GM18868 (cell line): ENCODE results near the gene MALRD1.
"Not testable (repeated sequence)": the region's sequence is repeated elsewhere in the genome, so short reads cannot be mapped to it uniquely, and the experiment has no call there.

Experiments used
- ATAC-seq: cut with Tn5 transposase; IDR thresholded peaks from one replicate; pipeline ENCODE4 v1.9.1; 2021; ENCODE audit warnings: mild to moderate bottlenecking, moderate library complexity; ENCODE audit not compliant: unreplicated experiment

MALRD1 gene

GRCh38 chr10:19745672-19746071 lies 697.1 kb downstream of the MALRD1 start:
- ATAC-seq = no peak

GRCh38 chr10:19749185-19749729 lies 700.7 kb downstream of the MALRD1 start:
- ATAC-seq = no peak

- ATAC-seq = no peak
Observed at GRCh38 chr10:19750972-19751371, 702.4 kb downstream of the MALRD1 start.

- no peak for ATAC-seq
Observed at GRCh38 chr10:19756919-19757318, 708.3 kb downstream of the MALRD1 start.

- ATAC-seq = no peak
Observed at GRCh38 chr10:19762026-19762425, 713.4 kb downstream of the MALRD1 start.

- no peak for ATAC-seq
Observed at GRCh38 chr10:19764111-19764510, 715.5 kb downstream of the MALRD1 start.

- no peak for ATAC-seq
Observed at GRCh38 chr10:19767876-19768275, 719.3 kb downstream of the MALRD1 start.

GRCh38 chr10:19769826-19770225 lies 721.2 kb downstream of the MALRD1 start:
- ATAC-seq = not testable (repeated sequence)

- ATAC-seq = no peak
Observed at GRCh38 chr10:19772972-19773371, 724.4 kb downstream of the MALRD1 start.

GRCh38 chr10:19775296-19775695 lies 726.7 kb downstream of the MALRD1 start:
- ATAC-seq = no peak

GRCh38 chr10:19777806-19778205 lies 729.2 kb downstream of the MALRD1 start:
- ATAC-seq = no peak

- no peak for ATAC-seq
Observed at GRCh38 chr10:19778996-19779395, 730.4 kb downstream of the MALRD1 start.

- ATAC-seq = no peak
Observed at GRCh38 chr10:19782430-19783089, 734.0 kb downstream of the MALRD1 start.

- ATAC-seq = no peak
Observed at GRCh38 chr10:19783721-19784120, 735.1 kb downstream of the MALRD1 start.
